Brain microvascular endothelial cell (primary cell): ENCODE data around the gene PDYN.

Experiments used
- DNase-seq: peaks from one replicate; pipeline ENCODE4 v3.0.0-alpha.2; 2020
- H3K27ac ChIP-seq: fragments of 250-450 bp; sonication (Bioruptor Pico); 2 replicates; pipeline ENCODE4 v1.5.1; 2020; ENCODE audit warnings: mild to moderate bottlenecking, moderate library complexity
- H3K27me3 ChIP-seq: fragments of 250-450 bp; sonication (Bioruptor Pico); replicated peaks from 2 replicates; pipeline ENCODE4 v1.5.1; 2020; ENCODE audit warnings: mild to moderate bottlenecking
- H3K36me3 ChIP-seq: fragments of 250-450 bp; sonication (Bioruptor Pico); replicated peaks from 2 replicates; pipeline ENCODE4 v1.5.1; 2020; ENCODE audit warnings: mild to moderate bottlenecking
- H3K4me3 ChIP-seq: 2 replicates; pipeline ENCODE4 v1.5.1; 2011; ENCODE audit warnings: low read depth, mild to moderate bottlenecking, control low read depth, low read length, moderate library complexity
- CTCF ChIP-seq: IDR thresholded peaks from 2 replicates; pipeline ENCODE4 v1.5.1; 2011; ENCODE audit warnings: low read depth, mild to moderate bottlenecking, moderate library complexity, low read length, control low read depth, inconsistent platforms; ENCODE audit errors: missing control alignments
- in situ Hi-C: cut with HindIII; loops from 2 replicates; pipeline ENCODE4 v1.10.0; 2017; ENCODE audit warnings: low sequenced_read_pairs, low pct_ligation_motif_present

PDYN gene

DNA sequence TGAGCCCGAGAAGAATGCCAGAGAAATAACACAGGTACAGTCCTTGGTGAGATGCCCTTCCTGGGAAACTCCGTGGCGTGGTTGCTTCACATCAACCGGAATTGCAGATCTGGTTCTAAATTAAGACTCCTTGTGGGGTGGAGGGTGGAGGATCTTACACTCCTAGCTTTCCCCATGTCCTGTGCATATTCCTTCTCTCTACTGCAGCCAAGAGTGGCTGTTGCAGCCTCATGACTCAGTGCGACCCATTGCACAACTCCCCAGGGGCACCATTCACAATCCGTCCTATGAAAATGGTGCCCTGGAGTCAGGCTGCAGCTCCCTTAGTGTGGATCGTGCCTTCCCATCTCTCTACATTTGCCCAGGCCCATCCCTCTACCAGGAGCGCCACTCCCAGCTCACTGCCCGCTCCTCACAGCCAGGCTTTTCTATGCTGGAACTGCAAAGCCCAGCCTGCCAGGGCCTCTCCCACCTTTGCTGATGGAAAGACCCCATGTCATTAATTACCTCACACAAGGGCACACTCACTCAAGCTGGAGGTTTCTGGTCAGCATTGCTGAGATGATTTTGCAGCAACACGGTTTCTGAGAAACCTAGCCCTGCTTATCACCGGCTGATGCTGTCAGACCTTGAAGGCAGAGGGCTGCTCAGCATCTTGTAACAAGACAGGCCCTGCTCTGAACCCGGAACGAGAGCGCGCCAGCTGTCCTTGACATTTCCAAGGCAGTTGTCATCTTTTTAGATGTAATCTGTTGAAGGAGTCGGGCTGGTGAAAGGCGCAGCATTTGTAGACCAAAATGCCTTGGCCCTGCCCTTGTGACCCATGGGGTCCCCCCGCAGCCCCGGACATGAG, 58.9 kb downstream of the PDYN start:
- no peak overlapping the region for H3K27ac ChIP-seq
- no peak overlapping the region for H3K4me3 ChIP-seq
- TF ChIP-seq CTCF = no peak
- no peaks in the 10 kb centered on the region for H3K27me3 ChIP-seq
- H3K36me3 ChIP-seq = no peaks in the 10 kb centered on the region
- peak; percentile 66 for DNase-seq
- in situ Hi-C loops = no loop called here

- in situ Hi-C loops = no loop called here
- no peaks in the 10 kb centered on the region for H3K27me3 ChIP-seq
- H3K27ac ChIP-seq = no peak overlapping the region
- no peak overlapping the region for H3K4me3 ChIP-seq
- TF ChIP-seq CTCF = no peak
- DNase-seq = no peak
- no peaks in the 10 kb centered on the region for H3K36me3 ChIP-seq
These were observed 59.7 kb downstream of the PDYN start for GRCh38 chr20:1934156-1934555.

- H3K27me3 ChIP-seq = no peaks in the 10 kb centered on the region
- no peak overlapping the region for H3K4me3 ChIP-seq
- no peak for TF ChIP-seq CTCF
- DNase-seq = no peak
- H3K27ac ChIP-seq = no peak overlapping the region
- no peaks in the 10 kb centered on the region for H3K36me3 ChIP-seq
- in situ Hi-C loops = no loop called here
These were observed 60.4 kb downstream of the PDYN start for GRCh38 chr20:1933465-1933870.

- H3K4me3 ChIP-seq = no peak overlapping the region
- H3K27me3 ChIP-seq = no peaks in the 10 kb centered on the region
- H3K27ac ChIP-seq = no peak overlapping the region
- TF ChIP-seq CTCF = no peak
- H3K36me3 ChIP-seq = no peaks in the 10 kb centered on the region
- in situ Hi-C loops = no loop called here
- no peak for DNase-seq
These were observed 60.9 kb downstream of the PDYN start for GRCh38 chr20:1932971-1933370.

DNA sequence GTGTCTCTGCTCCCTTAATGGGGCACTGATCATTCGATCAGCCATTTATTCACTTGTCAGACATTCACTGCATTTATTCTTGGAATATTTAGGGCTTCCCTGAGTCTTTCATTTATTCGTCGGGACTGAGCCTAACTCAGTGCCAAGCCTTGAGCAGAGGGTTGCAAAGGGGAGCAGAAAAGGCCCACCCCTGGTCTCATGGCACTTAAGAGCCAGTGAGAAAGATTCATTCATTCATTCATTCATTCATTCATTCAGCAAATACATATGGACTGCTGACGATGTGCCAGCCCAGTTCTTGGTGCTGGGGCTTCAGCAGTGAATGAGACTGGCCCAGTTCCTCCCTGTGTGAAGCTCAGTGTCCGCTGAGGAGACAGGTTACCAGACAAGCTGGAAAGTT, 62.0 kb downstream of the PDYN start:
- DNase-seq = no peak
- no peak for TF ChIP-seq CTCF
- Histone ChIP-seq H3K36me3 (no peaks in the 10 kb centered on the region), H3K27me3 (no peaks in the 10 kb centered on the region), H3K4me3 (no peak overlapping the region), H3K27ac (no peak overlapping the region)
- in situ Hi-C loops = no loop called here

DNA sequence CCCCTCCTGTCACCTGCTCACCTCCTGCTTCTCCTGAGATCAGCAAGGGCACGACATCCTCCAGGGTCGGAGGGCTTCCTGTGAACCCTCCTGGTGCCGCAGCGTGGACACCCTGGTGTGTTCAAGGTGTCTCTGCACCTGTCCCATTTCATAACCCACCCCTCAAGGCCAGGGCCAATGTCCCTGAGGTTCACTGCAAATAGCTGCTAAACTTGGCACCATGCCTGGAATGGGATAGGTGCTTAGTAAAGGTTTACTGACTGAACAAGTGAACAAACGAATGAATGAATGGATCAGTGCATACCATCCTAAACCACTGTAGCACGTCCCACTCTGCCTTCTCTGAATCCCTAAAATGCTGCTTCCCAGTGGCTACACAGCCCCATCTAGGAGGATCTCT, 63.7 kb downstream of the PDYN start:
- in situ Hi-C loops = no loop called here
- Histone ChIP-seq H3K27ac (no peak overlapping the region), H3K4me3 (no peak overlapping the region), H3K36me3 (no peaks in the 10 kb centered on the region), H3K27me3 (no peaks in the 10 kb centered on the region)
- no peak for DNase-seq
- TF ChIP-seq CTCF = no peak
